RWPE2 (cell line): ENCODE results near the gene NUP58.

Source experiments
- ATAC-seq: fragments of 200-7000 bp; cut with Tn5 transposase; 3 replicates; pipeline ENCODE4 v1.9.1; 2021; ENCODE audit warnings: low read depth
- DNase-seq: peaks from one replicate; pipeline ENCODE4 v3.0.0-alpha.2; 2020; ENCODE audit warnings: low spot score
- H3K27ac ChIP-seq: fragments of 450-650 bp; 2 replicates; pipeline ENCODE4 v1.5.1; 2017; ENCODE audit warnings: mild to moderate bottlenecking; ENCODE audit not compliant: poor library complexity, severe bottlenecking
- H3K27me3 ChIP-seq: fragments of 250-450 bp; sonication (Bioruptor Pico); 2 replicates; pipeline ENCODE4 v1.5.1; 2021; ENCODE audit warnings: mild to moderate bottlenecking, moderate library complexity; ENCODE audit not compliant: insufficient read depth, poor library complexity, severe bottlenecking
- H3K36me3 ChIP-seq: fragments of 250-450 bp; sonication (Bioruptor Pico); 2 replicates; pipeline ENCODE4 v1.5.1; 2020; ENCODE audit warnings: low read depth, mild to moderate bottlenecking, moderate library complexity
- H3K4me1 ChIP-seq: fragments of 250-450 bp; sonication (Bioruptor Pico); 2 replicates; pipeline ENCODE4 v1.5.1; 2021; ENCODE audit warnings: mild to moderate bottlenecking, moderate library complexity; ENCODE audit not compliant: insufficient read depth, poor library complexity, severe bottlenecking
- H3K4me3 ChIP-seq: fragments of 250-450 bp; sonication (Bioruptor Pico); 2 replicates; pipeline ENCODE4 v1.5.1; 2021; ENCODE audit warnings: mild to moderate bottlenecking, moderate library complexity; ENCODE audit not compliant: severe bottlenecking
- H3K9me3 ChIP-seq: fragments of 250-450 bp; sonication (Bioruptor Pico); 2 replicates; pipeline ENCODE4 v1.5.1; 2021; ENCODE audit warnings: mild to moderate bottlenecking, moderate library complexity; ENCODE audit not compliant: severe bottlenecking
- TF ChIP-seq, protein P1 (sequence below): fragments of 450-650 bp; IDR thresholded peaks from one replicate; pipeline ENCODE4 v1.5.1; 2017; ENCODE audit warnings: mild to moderate bottlenecking, moderate library complexity; ENCODE audit not compliant: poor library complexity, severe bottlenecking

NUP58 gene

GRCh38 chr13:25280396-25280795 is 21.0 kb upstream of the NUP58 start:
- no peak overlapping the region for H3K27ac ChIP-seq
- H3K4me3 ChIP-seq = no peak overlapping the region
- no peaks in the 10 kb centered on the region for H3K27me3 ChIP-seq
- TF ChIP-seq, protein P1, sequence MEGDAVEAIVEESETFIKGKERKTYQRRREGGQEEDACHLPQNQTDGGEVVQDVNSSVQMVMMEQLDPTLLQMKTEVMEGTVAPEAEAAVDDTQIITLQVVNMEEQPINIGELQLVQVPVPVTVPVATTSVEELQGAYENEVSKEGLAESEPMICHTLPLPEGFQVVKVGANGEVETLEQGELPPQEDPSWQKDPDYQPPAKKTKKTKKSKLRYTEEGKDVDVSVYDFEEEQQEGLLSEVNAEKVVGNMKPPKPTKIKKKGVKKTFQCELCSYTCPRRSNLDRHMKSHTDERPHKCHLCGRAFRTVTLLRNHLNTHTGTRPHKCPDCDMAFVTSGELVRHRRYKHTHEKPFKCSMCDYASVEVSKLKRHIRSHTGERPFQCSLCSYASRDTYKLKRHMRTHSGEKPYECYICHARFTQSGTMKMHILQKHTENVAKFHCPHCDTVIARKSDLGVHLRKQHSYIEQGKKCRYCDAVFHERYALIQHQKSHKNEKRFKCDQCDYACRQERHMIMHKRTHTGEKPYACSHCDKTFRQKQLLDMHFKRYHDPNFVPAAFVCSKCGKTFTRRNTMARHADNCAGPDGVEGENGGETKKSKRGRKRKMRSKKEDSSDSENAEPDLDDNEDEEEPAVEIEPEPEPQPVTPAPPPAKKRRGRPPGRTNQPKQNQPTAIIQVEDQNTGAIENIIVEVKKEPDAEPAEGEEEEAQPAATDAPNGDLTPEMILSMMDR = no peak
- peaks cover 24% of the 10 kb centered on the region for H3K36me3 ChIP-seq
- H3K9me3 ChIP-seq = no peaks in the 10 kb centered on the region
- peaks cover 4% of the 10 kb centered on the region for H3K4me1 ChIP-seq
- ATAC-seq = no peak
- no peak for DNase-seq

DNA sequence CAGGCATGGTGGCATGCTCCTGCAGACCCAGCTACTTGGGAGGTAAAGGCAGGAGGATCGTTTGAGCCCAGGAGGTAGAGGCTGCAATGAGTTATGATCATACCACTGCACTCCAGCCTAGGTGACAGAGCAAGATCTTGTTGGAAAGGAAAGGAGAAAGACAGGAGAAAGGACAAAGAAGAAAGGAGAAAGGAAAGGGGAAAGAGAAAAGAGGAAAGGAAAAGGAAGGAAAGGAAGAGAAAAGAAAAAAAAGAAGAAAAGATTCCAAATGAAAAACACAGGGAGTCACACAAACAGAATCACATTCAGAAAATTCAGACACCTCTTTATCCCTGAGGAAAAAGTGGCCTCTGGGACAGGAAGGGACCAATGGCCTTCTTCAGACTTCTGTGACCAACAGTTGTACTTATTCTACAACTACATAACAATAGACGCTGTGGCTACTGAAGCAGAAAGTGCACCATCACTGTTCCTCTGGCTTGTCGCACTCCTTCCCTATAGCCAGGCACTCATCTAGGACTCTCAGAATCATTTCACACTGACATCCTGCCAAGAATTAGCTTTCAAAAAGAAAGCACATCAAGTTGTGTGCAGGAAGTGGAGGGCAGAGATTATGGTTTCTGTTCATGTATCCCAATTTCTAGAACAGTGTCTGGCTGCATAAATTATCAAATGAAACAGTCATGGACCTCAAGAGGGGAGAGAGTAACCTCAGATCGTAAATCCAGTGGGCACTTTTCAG is 20.1 kb upstream of the NUP58 start:
- ATAC-seq = no peak
- Histone ChIP-seq H3K36me3 (peaks cover 24% of the 10 kb centered on the region), H3K4me3 (no peak overlapping the region), H3K9me3 (no peaks in the 10 kb centered on the region), H3K4me1 (peaks cover 13% of the 10 kb centered on the region), H3K27me3 (no peaks in the 10 kb centered on the region), H3K27ac (no peak overlapping the region)
- TF ChIP-seq, protein P1 = no peak
- no peak for DNase-seq

DNA sequence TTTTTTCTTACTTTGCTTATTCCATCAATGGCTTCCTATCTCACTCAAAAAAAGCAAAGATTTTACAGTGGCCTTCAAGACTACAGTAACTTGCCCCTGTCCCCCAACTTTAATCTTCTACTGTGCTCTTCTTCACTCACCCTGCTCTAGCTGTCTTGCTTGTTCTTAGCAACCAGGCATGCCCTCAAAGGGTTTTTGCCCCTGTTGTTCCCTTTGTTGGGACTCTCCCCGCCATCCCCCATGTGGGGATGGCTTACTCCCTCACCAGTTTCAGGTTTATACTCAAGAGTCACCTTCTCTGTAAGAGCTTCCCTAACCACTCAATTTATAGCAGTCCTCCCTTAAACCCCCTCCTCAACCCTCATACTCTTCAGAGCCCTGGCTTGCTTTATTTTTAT is 19.5 kb upstream of the NUP58 start:
- DNase-seq (no peak), ATAC-seq (no peak)
- Histone ChIP-seq H3K4me3 (no peak overlapping the region), H3K27me3 (no peaks in the 10 kb centered on the region), H3K27ac (no peak overlapping the region), H3K4me1 (peaks cover 12% of the 10 kb centered on the region), H3K36me3 (peaks cover 24% of the 10 kb centered on the region), H3K9me3 (no peaks in the 10 kb centered on the region)
- TF ChIP-seq, protein P1 = no peak

- ATAC-seq (peak; percentile 32; the same call in 1 of the 3 replicates), DNase-seq (no peak)
- TF ChIP-seq, protein P1 = no peak
- Histone ChIP-seq H3K27ac (peak overlapping the region; percentile 71), H3K4me3 (peak overlapping the region; percentile 63), H3K36me3 (peaks cover 24% of the 10 kb centered on the region), H3K9me3 (no peaks in the 10 kb centered on the region), H3K27me3 (no peaks in the 10 kb centered on the region), H3K4me1 (peaks cover 11% of the 10 kb centered on the region)
Measured at GRCh38 chr13:25286308-25286968, 15.0 kb upstream of the NUP58 start.
